GM20000 (cell line): Measurements from ENCODE around the gene UBE2E3.
"Not testable (repeated sequence)": the region's sequence is repeated elsewhere in the genome, so short reads cannot be mapped to it uniquely, and the experiment has no call there.

Experiments
- DNase-seq: peaks from one replicate; pipeline ENCODE4 v3.0.0; 2012; ENCODE audit warnings: low spot score
- CTCF ChIP-seq: IDR thresholded peaks from 2 replicates; pipeline ENCODE4 v1.5.1; 2012; ENCODE audit warnings: mild to moderate bottlenecking, control low read depth; ENCODE audit errors: extremely low read depth, missing control alignments

The UBE2E3 gene

GRCh38 chr2:181076658-181077057, 96.3 kb downstream of the UBE2E3 start:
- TF ChIP-seq CTCF = no peak
- DNase-seq = no peak

- peak; percentile 49 for DNase-seq
- peak; percentile 44 for TF ChIP-seq CTCF
These were observed 96.8 kb downstream of the UBE2E3 start for GRCh38 chr2:181077128-181077709.

GRCh38 chr2:181083140-181083539, 102.7 kb downstream of the UBE2E3 start:
- no peak for DNase-seq
- TF ChIP-seq CTCF = no peak

GRCh38 chr2:181085734-181086133, 105.3 kb downstream of the UBE2E3 start:
- no peak for TF ChIP-seq CTCF
- DNase-seq = no peak

- DNase-seq = not testable (repeated sequence)
These were observed 111.5 kb downstream of the UBE2E3 start for GRCh38 chr2:181091920-181092319.

- TF ChIP-seq CTCF = no peak
- DNase-seq = no peak
These were observed 115.1 kb downstream of the UBE2E3 start for GRCh38 chr2:181095486-181095885.

GRCh38 chr2:181103659-181104058, 123.3 kb downstream of the UBE2E3 start:
- DNase-seq = no peak
- TF ChIP-seq CTCF = no peak

GRCh38 chr2:181104512-181105115, 124.2 kb downstream of the UBE2E3 start:
- peak; percentile 69 for TF ChIP-seq CTCF
- DNase-seq = peak; percentile 9
